ENCODE measurements around the gene IRGQ.

IRGQ gene

DNA sequence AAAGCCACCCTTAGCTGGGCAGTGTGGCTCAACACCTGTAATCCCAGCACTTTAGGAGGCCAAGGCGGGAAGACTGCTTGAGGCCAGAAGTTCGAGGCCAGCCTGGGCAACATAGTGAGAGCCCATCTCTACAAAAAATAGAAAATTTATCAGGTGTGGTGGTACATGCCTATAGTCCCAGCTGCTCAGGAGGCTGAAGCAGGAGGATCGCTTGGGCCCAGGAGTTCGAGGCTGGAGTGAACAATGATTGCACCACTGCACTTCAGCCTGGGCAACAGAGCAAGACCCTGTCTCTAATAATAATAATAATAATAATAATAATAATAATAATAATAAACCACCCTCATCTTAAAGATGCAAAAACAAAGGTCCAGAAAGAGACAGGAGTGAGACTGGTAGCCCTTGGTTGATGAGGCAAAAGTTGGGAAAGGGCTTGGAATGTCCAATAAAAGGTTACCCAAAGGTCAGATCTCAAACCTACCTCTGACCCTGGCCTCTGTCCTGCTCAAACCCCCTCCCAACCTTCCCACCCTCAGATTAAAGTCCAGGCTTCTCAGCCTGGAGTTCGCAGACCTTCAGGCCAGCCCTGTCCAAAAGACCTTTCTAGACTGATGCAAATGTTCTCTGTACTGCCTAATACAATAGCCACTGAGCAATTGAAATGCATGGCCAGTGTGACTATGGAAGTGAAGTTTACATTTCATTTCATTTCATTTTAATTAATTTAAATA lies 53.8 kb downstream of the IRGQ start:
- Histone ChIP-seq H3K27ac (ENCODE audit: low read length) (no peak overlapping the region), H3K36me3 (ENCODE audit: control insufficient read depth, insufficient read depth, low read length) (peaks cover 12% of the 10 kb centered on the region), H3K27me3 (ENCODE audit: control insufficient read depth, insufficient read depth, low read length) (no peaks in the 10 kb centered on the region), H3K4me3 (ENCODE audit: low read length) (no peak overlapping the region), H3K4me1 (ENCODE audit: control insufficient read depth, insufficient read depth, low read length) (no peaks in the 10 kb centered on the region), H3K9me3 (ENCODE audit: control insufficient read depth, insufficient read depth, low read length) (no peaks in the 10 kb centered on the region)
- WGBS (ENCODE audit: insufficient coverage, insufficient read length), result no CpG with 5 or more reads among the region's 5 CpGs
- DNase-seq (ENCODE audit: low read depth, low spot score), result no peak

DNA sequence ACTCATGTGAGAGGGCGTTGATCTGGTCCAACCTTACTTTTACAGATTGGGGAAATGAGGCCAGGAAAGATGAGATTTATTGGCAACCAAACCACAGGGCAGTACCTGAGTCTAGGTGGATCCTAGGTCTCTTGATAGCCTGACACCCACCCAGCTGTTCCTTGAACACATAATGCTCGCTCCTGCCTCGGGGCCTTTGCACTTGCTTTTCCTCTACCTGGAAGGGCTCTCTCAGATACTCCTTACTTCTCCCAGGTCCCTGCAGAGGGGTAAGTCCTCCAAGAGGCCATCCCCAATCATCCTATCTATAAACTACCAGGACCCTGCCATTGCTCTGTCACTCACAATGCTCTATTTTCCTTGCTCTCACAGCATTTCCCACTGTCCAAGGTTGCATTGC lies 55.6 kb downstream of the IRGQ start:
- no CpG with 5 or more reads among the region's 3 CpGs for WGBS (ENCODE audit: insufficient coverage, insufficient read length)
- Histone ChIP-seq H3K9me3 (ENCODE audit: control insufficient read depth, insufficient read depth, low read length) (no peaks in the 10 kb centered on the region), H3K36me3 (ENCODE audit: control insufficient read depth, insufficient read depth, low read length) (peaks cover 5% of the 10 kb centered on the region), H3K4me3 (ENCODE audit: low read length) (no peak overlapping the region), H3K4me1 (ENCODE audit: control insufficient read depth, insufficient read depth, low read length) (no peaks in the 10 kb centered on the region), H3K27me3 (ENCODE audit: control insufficient read depth, insufficient read depth, low read length) (no peaks in the 10 kb centered on the region), H3K27ac (ENCODE audit: low read length) (no peak overlapping the region)
- DNase-seq (ENCODE audit: low read depth, low spot score), result no peak

DNA sequence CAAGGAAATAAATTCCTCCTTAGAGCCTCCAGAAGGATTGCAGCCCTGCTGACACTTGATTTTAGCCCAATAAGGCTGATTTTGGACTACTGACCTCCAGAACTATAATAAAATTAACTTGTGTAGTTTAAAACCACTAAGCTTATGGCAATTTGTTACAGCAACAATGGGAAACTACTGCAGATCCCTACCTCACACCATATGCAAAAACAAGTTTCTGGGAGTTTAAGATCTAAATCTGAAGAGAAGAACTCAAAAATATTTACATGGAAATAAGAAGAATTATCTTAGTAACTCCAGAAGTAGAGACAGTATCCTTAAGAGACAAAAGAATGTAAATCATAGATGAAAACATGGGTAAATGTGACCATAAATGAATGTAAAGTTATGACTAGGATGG lies 57.0 kb downstream of the IRGQ start:
- no peak for DNase-seq (ENCODE audit: low read depth, low spot score)
- no peak overlapping the region for H3K4me3 ChIP-seq (ENCODE audit: low read length)
- no peak overlapping the region for H3K27ac ChIP-seq (ENCODE audit: low read length)
- no peaks in the 10 kb centered on the region for H3K27me3 ChIP-seq (ENCODE audit: control insufficient read depth, insufficient read depth, low read length)
- no peaks in the 10 kb centered on the region; the same call in 1 of the 2 replicates for H3K4me1 ChIP-seq (ENCODE audit: control insufficient read depth, insufficient read depth, low read length)
- no peaks in the 10 kb centered on the region for H3K9me3 ChIP-seq (ENCODE audit: control insufficient read depth, insufficient read depth, low read length)
- H3K36me3 ChIP-seq (ENCODE audit: control insufficient read depth, insufficient read depth, low read length), result peaks cover 3% of the 10 kb centered on the region

DNA sequence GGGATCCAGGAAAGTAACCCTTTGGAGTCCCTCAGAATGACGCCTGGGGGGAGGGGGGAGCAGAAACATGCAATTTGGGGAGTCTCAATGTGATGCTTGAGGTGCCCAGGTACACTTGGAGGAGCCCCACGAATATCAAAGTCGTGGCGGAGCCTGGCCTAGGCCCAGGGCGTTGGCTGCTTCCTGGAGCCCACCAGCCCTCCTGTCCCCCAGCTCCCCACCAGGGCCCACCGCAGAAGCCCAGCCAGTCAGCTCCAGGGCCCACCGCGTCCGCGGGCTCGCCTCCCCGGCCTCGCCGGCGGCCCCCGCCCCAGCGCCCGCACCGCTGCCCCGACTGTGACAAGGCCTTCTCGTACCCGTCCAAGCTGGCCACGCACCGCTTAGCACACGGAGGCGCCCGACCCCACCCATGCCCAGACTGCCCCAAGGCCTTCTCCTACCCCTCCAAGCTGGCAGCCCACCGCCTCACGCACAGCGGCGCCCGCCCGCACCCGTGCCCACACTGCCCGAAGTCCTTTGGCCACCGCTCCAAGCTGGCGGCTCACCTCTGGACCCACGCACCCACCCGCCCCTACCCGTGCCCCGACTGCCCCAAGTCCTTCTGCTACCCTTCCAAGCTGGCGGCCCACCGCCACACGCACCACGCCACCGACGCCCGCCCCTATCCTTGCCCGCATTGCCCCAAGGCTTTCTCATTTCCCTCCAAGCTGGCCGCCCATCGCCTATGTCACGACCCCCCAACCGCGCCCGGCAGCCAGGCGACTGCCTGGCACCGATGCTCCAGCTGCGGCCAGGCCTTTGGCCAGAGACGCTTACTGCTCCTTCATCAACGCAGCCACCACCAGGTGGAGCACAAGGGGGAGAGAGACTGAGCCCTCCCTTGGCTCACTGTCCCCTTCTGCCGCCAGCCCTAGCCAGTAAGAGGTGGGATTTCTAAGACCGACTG lies 60.8 kb downstream of the IRGQ start:
- DNase-seq (ENCODE audit: low read depth, low spot score), result no peak
- Histone ChIP-seq H3K4me3 (ENCODE audit: low read length) (no peak overlapping the region), H3K9me3 (ENCODE audit: control insufficient read depth, insufficient read depth, low read length) (no peaks in the 10 kb centered on the region), H3K4me1 (ENCODE audit: control insufficient read depth, insufficient read depth, low read length) (no peaks in the 10 kb centered on the region; the same call in 1 of the 2 replicates), H3K36me3 (ENCODE audit: control insufficient read depth, insufficient read depth, low read length) (no peaks in the 10 kb centered on the region; the same call in 1 of the 2 replicates), H3K27me3 (ENCODE audit: control insufficient read depth, insufficient read depth, low read length) (no peaks in the 10 kb centered on the region), H3K27ac (ENCODE audit: low read length) (no peak overlapping the region)
- WGBS (ENCODE audit: insufficient coverage, insufficient read length), result no CpG with 5 or more reads among the region's 62 CpGs
